OCI-LY3 (cell line): ENCODE measurements around the gene STRIT1.

Experiments used
- EZH2phosphoT487 ChIP-seq: fragments of 200-600 bp; shearing (Covaris generic); IDR thresholded peaks from 2 replicates; pipeline ENCODE4 v1.6.1; 2018; ENCODE audit warnings: antibody characterized with exemption, mixed run types, low read depth
- TF ChIP-seq, protein P1 (sequence below): fragments of 200-600, 300-600 bp; sonication (generic); IDR thresholded peaks from 2 replicates; pipeline ENCODE4 v1.5.1; 2014; ENCODE audit warnings: antibody characterized with exemption, low read length, low read depth

DNA sequence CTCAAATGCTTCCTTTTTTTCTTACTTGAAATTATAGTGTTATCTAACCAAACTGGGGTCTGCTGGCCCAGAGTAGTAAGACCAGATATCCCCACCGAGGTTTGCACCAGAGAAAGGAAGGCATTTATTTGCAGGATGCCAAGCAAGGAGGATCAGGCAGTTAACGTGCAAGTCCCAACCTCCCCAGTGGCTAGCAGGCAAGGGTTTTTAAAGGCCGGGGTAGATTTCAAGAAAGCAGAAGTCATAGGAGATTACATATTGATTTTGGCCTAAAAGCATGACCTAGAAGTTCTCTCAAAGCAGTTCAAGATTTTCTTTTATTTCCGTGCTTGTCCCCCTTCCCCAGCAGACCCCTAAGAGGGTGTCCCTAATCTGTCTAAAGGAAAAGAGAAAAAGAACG is 32.8 kb upstream of the STRIT1 start:
- TF ChIP-seq, protein P1, sequence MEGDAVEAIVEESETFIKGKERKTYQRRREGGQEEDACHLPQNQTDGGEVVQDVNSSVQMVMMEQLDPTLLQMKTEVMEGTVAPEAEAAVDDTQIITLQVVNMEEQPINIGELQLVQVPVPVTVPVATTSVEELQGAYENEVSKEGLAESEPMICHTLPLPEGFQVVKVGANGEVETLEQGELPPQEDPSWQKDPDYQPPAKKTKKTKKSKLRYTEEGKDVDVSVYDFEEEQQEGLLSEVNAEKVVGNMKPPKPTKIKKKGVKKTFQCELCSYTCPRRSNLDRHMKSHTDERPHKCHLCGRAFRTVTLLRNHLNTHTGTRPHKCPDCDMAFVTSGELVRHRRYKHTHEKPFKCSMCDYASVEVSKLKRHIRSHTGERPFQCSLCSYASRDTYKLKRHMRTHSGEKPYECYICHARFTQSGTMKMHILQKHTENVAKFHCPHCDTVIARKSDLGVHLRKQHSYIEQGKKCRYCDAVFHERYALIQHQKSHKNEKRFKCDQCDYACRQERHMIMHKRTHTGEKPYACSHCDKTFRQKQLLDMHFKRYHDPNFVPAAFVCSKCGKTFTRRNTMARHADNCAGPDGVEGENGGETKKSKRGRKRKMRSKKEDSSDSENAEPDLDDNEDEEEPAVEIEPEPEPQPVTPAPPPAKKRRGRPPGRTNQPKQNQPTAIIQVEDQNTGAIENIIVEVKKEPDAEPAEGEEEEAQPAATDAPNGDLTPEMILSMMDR, result no peak
- TF ChIP-seq EZH2phosphoT487, result no peak
